ENCODE results near the gene FAM163A. TPM values are rescaled to one million over a fixed set of nuclear protein-coding genes. Genes with fewer than 3 reads are reported as not detected.
"Not testable (repeated sequence)": the region's sequence is repeated elsewhere in the genome, so short reads cannot be mapped to it uniquely, and the experiment has no call there.

Gene FAM163A
- total RNA-seq, 1 donor from 2014 or later = 0.22 TPM

GRCh38 chr1:179781962-179782361 lies 38.9 kb downstream of the FAM163A start:
- peak; percentile 77 for DNase-seq
- intact Hi-C loops (cut with DNase I) = no loop called here
- ATAC-seq (ENCODE audit: poor library complexity) = peak; percentile 85

- ATAC-seq (ENCODE audit: poor library complexity) (no peak), DNase-seq (no peak)
- intact Hi-C loops (cut with DNase I) = no loop called here
Measured at GRCh38 chr1:179785031-179785431, 41.9 kb downstream of the FAM163A start.

- intact Hi-C loops (cut with DNase I) = no loop called here
- no peak for ATAC-seq (ENCODE audit: poor library complexity)
- no peak for DNase-seq
Measured at GRCh38 chr1:179785728-179786127, 42.6 kb downstream of the FAM163A start.

GRCh38 chr1:179786815-179787685 lies 44.0 kb downstream of the FAM163A start:
- peak; percentile 52 for ATAC-seq (ENCODE audit: poor library complexity)

GRCh38 chr1:179788259-179788658 lies 45.2 kb downstream of the FAM163A start:
- DNase-seq = no peak
- ATAC-seq (ENCODE audit: poor library complexity) = no peak
- intact Hi-C loops (cut with DNase I) = no loop called here

More at GRCh38 chr1:179786815-179787685, 44.0 kb downstream of the FAM163A start:
- no peak for DNase-seq
- intact Hi-C loops (cut with DNase I) = no loop called here

- intact Hi-C loops (cut with DNase I) = no loop called here
- no peak for ATAC-seq (ENCODE audit: poor library complexity)
- DNase-seq = no peak
Measured at GRCh38 chr1:179793281-179793680, 50.2 kb downstream of the FAM163A start.

GRCh38 chr1:179794146-179794545 lies 51.1 kb downstream of the FAM163A start:
- peak; percentile 40 for ATAC-seq (ENCODE audit: poor library complexity)
- intact Hi-C loops (cut with DNase I) = no loop called here
- DNase-seq = no peak

GRCh38 chr1:179794669-179795068 lies 51.6 kb downstream of the FAM163A start:
- DNase-seq (no peak), ATAC-seq (ENCODE audit: poor library complexity) (peak; percentile 77)
- intact Hi-C loops (cut with DNase I) = no loop called here

GRCh38 chr1:179798213-179798863 lies 55.2 kb downstream of the FAM163A start:
- intact Hi-C loops (cut with DNase I) = no loop called here
- no peak for DNase-seq
- ATAC-seq (ENCODE audit: poor library complexity) = peak; percentile 57

GRCh38 chr1:179798864-179799516 lies 55.9 kb downstream of the FAM163A start:
- ATAC-seq (ENCODE audit: poor library complexity) (peak; percentile 39), DNase-seq (no peak)
- intact Hi-C loops (cut with DNase I) = no loop called here

- ATAC-seq (ENCODE audit: poor library complexity) (no peak), DNase-seq (no peak)
- intact Hi-C loops (cut with DNase I) = no loop called here
Measured at GRCh38 chr1:179800481-179800880, 57.4 kb downstream of the FAM163A start.

- intact Hi-C loops (cut with DNase I) = no loop called here
- DNase-seq = no peak
- ATAC-seq (ENCODE audit: poor library complexity) = no peak
Measured at GRCh38 chr1:179803104-179803503, 60.0 kb downstream of the FAM163A start.

- ATAC-seq (ENCODE audit: poor library complexity) = no peak
- no peak for DNase-seq
- intact Hi-C loops (cut with DNase I) = no loop called here
Measured at GRCh38 chr1:179803918-179804317, 60.8 kb downstream of the FAM163A start.

- DNase-seq; intact Hi-C loops (cut with DNase I); ATAC-seq (ENCODE audit: poor library complexity): not testable (repeated sequence)
Measured at GRCh38 chr1:179804417-179804816, 61.3 kb downstream of the FAM163A start.

- intact Hi-C loops (cut with DNase I) = no loop called here
- ATAC-seq (ENCODE audit: poor library complexity) (no peak), DNase-seq (no peak)
Measured at GRCh38 chr1:179805291-179806195, 62.5 kb downstream of the FAM163A start.

GRCh38 chr1:179806333-179806732 lies 63.2 kb downstream of the FAM163A start:
- intact Hi-C loops (cut with DNase I) = no loop called here
- ATAC-seq (ENCODE audit: poor library complexity) (no peak), DNase-seq (no peak)

- intact Hi-C loops (cut with DNase I) = no loop called here
- ATAC-seq (ENCODE audit: poor library complexity) (no peak), DNase-seq (no peak)
Measured at GRCh38 chr1:179807291-179807690, 64.2 kb downstream of the FAM163A start.

- DNase-seq (no peak), ATAC-seq (ENCODE audit: poor library complexity) (no peak)
- intact Hi-C loops (cut with DNase I) = loop anchor here (2.0 kb wide), 1 partner anchor 101 kb away; no protein-coding TSS in a partner anchor
Measured at GRCh38 chr1:179807691-179808485, 64.8 kb downstream of the FAM163A start.

Measured in Right ventricle myocardium superior (tissue), 1 donor.